Measurements from ENCODE around the gene SLC17A9.

The SLC17A9 gene

GRCh38 chr20:62911701-62912280, 40.7 kb upstream of the SLC17A9 start:
- H3K4me1 ChIP-seq (ENCODE audit: control insufficient read depth, insufficient read depth, low read length): peaks cover 16% of the 10 kb centered on the region
- peaks cover 18% of the 10 kb centered on the region for H3K36me3 ChIP-seq (ENCODE audit: control insufficient read depth, insufficient read depth, low read length)
- no peak overlapping the region for H3K4me3 ChIP-seq (ENCODE audit: low read length)
- no peaks in the 10 kb centered on the region for H3K9me3 ChIP-seq (ENCODE audit: control insufficient read depth, low read length)
- no peak overlapping the region for H3K9ac ChIP-seq (ENCODE audit: low read length)
- no peaks in the 10 kb centered on the region for H3K27me3 ChIP-seq (ENCODE audit: control insufficient read depth, insufficient read depth, low read length)

GRCh38 chr20:62913043-62913630, 39.4 kb upstream of the SLC17A9 start:
- Histone ChIP-seq H3K27me3 (ENCODE audit: control insufficient read depth, insufficient read depth, low read length) (no peaks in the 10 kb centered on the region), H3K9me3 (ENCODE audit: control insufficient read depth, low read length) (no peaks in the 10 kb centered on the region), H3K4me3 (ENCODE audit: low read length) (no peak overlapping the region), H3K4me1 (ENCODE audit: control insufficient read depth, insufficient read depth, low read length) (peaks cover 29% of the 10 kb centered on the region), H3K36me3 (ENCODE audit: control insufficient read depth, insufficient read depth, low read length) (peaks cover 18% of the 10 kb centered on the region), H3K9ac (ENCODE audit: low read length) (no peak overlapping the region)

- Histone ChIP-seq H3K9ac (ENCODE audit: low read length) (no peak overlapping the region), H3K4me3 (ENCODE audit: low read length) (no peak overlapping the region), H3K36me3 (ENCODE audit: control insufficient read depth, insufficient read depth, low read length) (peaks cover 16% of the 10 kb centered on the region), H3K4me1 (ENCODE audit: control insufficient read depth, insufficient read depth, low read length) (peaks cover 33% of the 10 kb centered on the region), H3K9me3 (ENCODE audit: control insufficient read depth, low read length) (no peaks in the 10 kb centered on the region), H3K27me3 (ENCODE audit: control insufficient read depth, insufficient read depth, low read length) (no peaks in the 10 kb centered on the region)
These were observed 38.1 kb upstream of the SLC17A9 start for GRCh38 chr20:62914436-62914835.

GRCh38 chr20:62914970-62915457, 37.5 kb upstream of the SLC17A9 start:
- Histone ChIP-seq H3K9ac (ENCODE audit: low read length) (no peak overlapping the region), H3K4me1 (ENCODE audit: control insufficient read depth, insufficient read depth, low read length) (peaks cover 35% of the 10 kb centered on the region), H3K4me3 (ENCODE audit: low read length) (no peak overlapping the region), H3K27me3 (ENCODE audit: control insufficient read depth, insufficient read depth, low read length) (no peaks in the 10 kb centered on the region), H3K36me3 (ENCODE audit: control insufficient read depth, insufficient read depth, low read length) (peaks cover 13% of the 10 kb centered on the region), H3K9me3 (ENCODE audit: control insufficient read depth, low read length) (no peaks in the 10 kb centered on the region)

- H3K4me3 ChIP-seq (ENCODE audit: low read length): no peak overlapping the region
- H3K9me3 ChIP-seq (ENCODE audit: control insufficient read depth, low read length): no peaks in the 10 kb centered on the region
- H3K36me3 ChIP-seq (ENCODE audit: control insufficient read depth, insufficient read depth, low read length): no peaks in the 10 kb centered on the region
- H3K4me1 ChIP-seq (ENCODE audit: control insufficient read depth, insufficient read depth, low read length): peaks cover 50% of the 10 kb centered on the region
- H3K9ac ChIP-seq (ENCODE audit: low read length): no peak overlapping the region
- H3K27me3 ChIP-seq (ENCODE audit: control insufficient read depth, insufficient read depth, low read length): no peaks in the 10 kb centered on the region
These were observed 35.6 kb upstream of the SLC17A9 start for GRCh38 chr20:62916703-62917476.

- Histone ChIP-seq H3K4me3 (ENCODE audit: low read length) (no peak overlapping the region), H3K4me1 (ENCODE audit: control insufficient read depth, insufficient read depth, low read length) (peaks cover 56% of the 10 kb centered on the region), H3K9ac (ENCODE audit: low read length) (no peak overlapping the region), H3K36me3 (ENCODE audit: control insufficient read depth, insufficient read depth, low read length) (no peaks in the 10 kb centered on the region), H3K9me3 (ENCODE audit: control insufficient read depth, low read length) (no peaks in the 10 kb centered on the region), H3K27me3 (ENCODE audit: control insufficient read depth, insufficient read depth, low read length) (no peaks in the 10 kb centered on the region)
These were observed 34.8 kb upstream of the SLC17A9 start for GRCh38 chr20:62917720-62918119.

GRCh38 chr20:62918147-62918546, 34.4 kb upstream of the SLC17A9 start:
- H3K4me1 ChIP-seq (ENCODE audit: control insufficient read depth, insufficient read depth, low read length): peaks cover 61% of the 10 kb centered on the region

GRCh38 chr20:62918831-62919230, 33.7 kb upstream of the SLC17A9 start:
- Histone ChIP-seq H3K27me3 (ENCODE audit: control insufficient read depth, insufficient read depth, low read length) (no peaks in the 10 kb centered on the region), H3K4me1 (ENCODE audit: control insufficient read depth, insufficient read depth, low read length) (peaks cover 68% of the 10 kb centered on the region), H3K36me3 (ENCODE audit: control insufficient read depth, insufficient read depth, low read length) (no peaks in the 10 kb centered on the region)

More at GRCh38 chr20:62918147-62918546, 34.4 kb upstream of the SLC17A9 start:
- H3K9me3 ChIP-seq (ENCODE audit: control insufficient read depth, low read length): no peaks in the 10 kb centered on the region
- no peaks in the 10 kb centered on the region for H3K27me3 ChIP-seq (ENCODE audit: control insufficient read depth, insufficient read depth, low read length)
- H3K36me3 ChIP-seq (ENCODE audit: control insufficient read depth, insufficient read depth, low read length): no peaks in the 10 kb centered on the region
- H3K4me3 ChIP-seq (ENCODE audit: low read length): no peak overlapping the region
- H3K9ac ChIP-seq (ENCODE audit: low read length): no peak overlapping the region

GRCh38 chr20:62920039-62920645, 32.4 kb upstream of the SLC17A9 start:
- Histone ChIP-seq H3K36me3 (ENCODE audit: control insufficient read depth, insufficient read depth, low read length) (no peaks in the 10 kb centered on the region), H3K27me3 (ENCODE audit: control insufficient read depth, insufficient read depth, low read length) (no peaks in the 10 kb centered on the region), H3K9me3 (ENCODE audit: control insufficient read depth, low read length) (no peaks in the 10 kb centered on the region), H3K4me1 (ENCODE audit: control insufficient read depth, insufficient read depth, low read length) (peaks cover 74% of the 10 kb centered on the region), H3K4me3 (ENCODE audit: low read length) (no peak overlapping the region), H3K9ac (ENCODE audit: low read length) (no peak overlapping the region)

More at GRCh38 chr20:62918831-62919230, 33.7 kb upstream of the SLC17A9 start:
- Histone ChIP-seq H3K9me3 (ENCODE audit: control insufficient read depth, low read length) (no peaks in the 10 kb centered on the region), H3K4me3 (ENCODE audit: low read length) (no peak overlapping the region), H3K9ac (ENCODE audit: low read length) (no peak overlapping the region)

GRCh38 chr20:62921119-62921687, 31.3 kb upstream of the SLC17A9 start:
- H3K4me3 ChIP-seq (ENCODE audit: low read length): no peak overlapping the region
- H3K9me3 ChIP-seq (ENCODE audit: control insufficient read depth, low read length): no peaks in the 10 kb centered on the region
- H3K9ac ChIP-seq (ENCODE audit: low read length): no peak overlapping the region
- H3K27me3 ChIP-seq (ENCODE audit: control insufficient read depth, insufficient read depth, low read length): no peaks in the 10 kb centered on the region
- no peaks in the 10 kb centered on the region for H3K36me3 ChIP-seq (ENCODE audit: control insufficient read depth, insufficient read depth, low read length)
- peaks cover 73% of the 10 kb centered on the region for H3K4me1 ChIP-seq (ENCODE audit: control insufficient read depth, insufficient read depth, low read length)

GRCh38 chr20:62922451-62922921, 30.0 kb upstream of the SLC17A9 start:
- Histone ChIP-seq H3K9ac (ENCODE audit: low read length) (no peak overlapping the region), H3K27me3 (ENCODE audit: control insufficient read depth, insufficient read depth, low read length) (no peaks in the 10 kb centered on the region), H3K4me1 (ENCODE audit: control insufficient read depth, insufficient read depth, low read length) (peaks cover 72% of the 10 kb centered on the region), H3K36me3 (ENCODE audit: control insufficient read depth, insufficient read depth, low read length) (no peaks in the 10 kb centered on the region), H3K4me3 (ENCODE audit: low read length) (no peak overlapping the region), H3K9me3 (ENCODE audit: control insufficient read depth, low read length) (no peaks in the 10 kb centered on the region)
